CD14-positive monocyte (primary cell): ENCODE measurements around the gene SH3RF3. TPM values are rescaled to one million over a fixed set of nuclear protein-coding genes. Genes with fewer than 3 reads are reported as not detected.

ENCODE experiments used
- DNase-seq, 3 donors: peaks; one replicate each; pipeline ENCODE4 v3.0.0-alpha.2; 2011 to 2022
- H2AFZ ChIP-seq: 2 replicates; pipeline ENCODE4 v1.6.0; 2012; ENCODE audit warnings: mild to moderate bottlenecking, low read depth, low read length, inconsistent platforms; ENCODE audit not compliant: insufficient read depth, poor library complexity, severe bottlenecking
- H3K27ac ChIP-seq, 2 donors: 1 replicate in 1 of 2; 2 replicates in 1 of 2; pipeline ENCODE4 v1.5.1; 2012 to 2013; ENCODE audit warnings: low read length in 2 of 2, control low read depth in 1 of 2, inconsistent platforms in 1 of 2, low read depth in 1 of 2, mild to moderate bottlenecking in 1 of 2
- H3K27me3 ChIP-seq, 2 donors: one replicate each; pipeline versions ENCODE4 v1.6.0 to v1.6.1; 2011 to 2013; ENCODE audit warnings: low read length in 2 of 2; ENCODE audit not compliant: control insufficient read depth in 2 of 2, insufficient read depth in 2 of 2
- H3K36me3 ChIP-seq, 2 donors: replicated peaks in 1 of 2; 1 replicate in 1 of 2; 2 replicates in 1 of 2; pipeline versions ENCODE4 v1.5.1 to v1.6.1; 2012 to 2013; ENCODE audit warnings: low read length in 2 of 2, control low read depth in 1 of 2, inconsistent platforms in 1 of 2, mild to moderate bottlenecking in 1 of 2; ENCODE audit not compliant: insufficient read depth in 2 of 2, control insufficient read depth in 1 of 2
- H3K4me1 ChIP-seq, 2 donors: 1 replicate in 1 of 2; 2 replicates in 1 of 2; pipeline versions ENCODE4 v1.5.1 to v1.6.1; 2012 to 2013; ENCODE audit warnings: low read length in 2 of 2, control low read depth in 1 of 2, inconsistent platforms in 1 of 2, mild to moderate bottlenecking in 1 of 2, moderate library complexity in 1 of 2; ENCODE audit not compliant: insufficient read depth in 2 of 2, control insufficient read depth in 1 of 2
- H3K4me2 ChIP-seq: replicated peaks from 2 replicates; pipeline ENCODE3; 2012; ENCODE audit warnings: low read length, moderate library complexity, mild to moderate bottlenecking; ENCODE audit not compliant: poor library complexity, severe bottlenecking; ENCODE audit errors: extremely low read depth
- H3K4me3 ChIP-seq, 3 experiments: fragments of 200-600 bp in 1 of 3; sonication (generic) in 1 of 3; replicated peaks in 1 of 3; 1 replicate in 2 of 3; 2 replicates in 1 of 3; pipeline ENCODE4 v1.5.1; 2011 to 2013; ENCODE audit warnings: low read length in 3 of 3, mild to moderate bottlenecking in 3 of 3, control low read depth in 2 of 3, low read depth in 2 of 3, inconsistent platforms in 1 of 3, moderate library complexity in 1 of 3
- H3K79me2 ChIP-seq: 2 replicates; pipeline ENCODE4 v1.6.0; 2012; ENCODE audit warnings: mild to moderate bottlenecking, control low read depth, inconsistent platforms, low read length, moderate library complexity; ENCODE audit not compliant: insufficient read depth
- H3K9ac ChIP-seq: 2 replicates; pipeline ENCODE4 v1.6.0; 2017; ENCODE audit warnings: low read length, mild to moderate bottlenecking; ENCODE audit not compliant: insufficient read depth, poor library complexity, severe bottlenecking
- H3K9me3 ChIP-seq, 2 donors: replicated peaks in 1 of 2; 1 replicate in 1 of 2; 2 replicates in 1 of 2; pipeline versions ENCODE4 v1.5.1 to v1.6.1; 2012 to 2013; ENCODE audit warnings: low read length in 2 of 2, control low read depth in 1 of 2; ENCODE audit not compliant: control insufficient read depth in 1 of 2, insufficient read depth in 1 of 2
- H4K20me1 ChIP-seq: 2 replicates; pipeline ENCODE4 v1.6.0; 2012; ENCODE audit warnings: mild to moderate bottlenecking, low read length, control low read depth, moderate library complexity; ENCODE audit not compliant: insufficient read depth
- H3K27ac Mint-ChIP-seq, 7 donors: one replicate each; pipeline ENCODE4 v1.8.0; 2020; ENCODE audit warnings: mild to moderate bottlenecking in 7 of 7, mixed read lengths in 7 of 7, moderate library complexity in 6 of 7, inconsistent platforms in 2 of 7
- H3K27me3 Mint-ChIP-seq, 3 donors: one replicate each; pipeline ENCODE4 v1.8.0; 2021 to 2022; ENCODE audit warnings: low read depth in 3 of 3, mild to moderate bottlenecking in 3 of 3, mixed read lengths in 3 of 3, moderate library complexity in 3 of 3, inconsistent platforms in 1 of 3
- H3K36me3 Mint-ChIP-seq, 2 donors: one replicate each; pipeline ENCODE4 v1.8.0; 2020; ENCODE audit warnings: mixed read lengths in 2 of 2, inconsistent platforms in 1 of 2, mild to moderate bottlenecking in 1 of 2
- H3K4me1 Mint-ChIP-seq: one replicate; pipeline ENCODE4 v1.8.0; 2020; ENCODE audit warnings: mild to moderate bottlenecking, mixed read lengths
- H3K4me3 Mint-ChIP-seq, 2 donors: one replicate each; pipeline ENCODE4 v1.8.0; 2020; ENCODE audit warnings: mild to moderate bottlenecking in 2 of 2, mixed read lengths in 2 of 2, moderate library complexity in 1 of 2
- H3K9me3 Mint-ChIP-seq, 7 donors: one replicate each; pipeline ENCODE4 v1.8.0; 2020 to 2022; ENCODE audit warnings: mixed read lengths in 7 of 7, mild to moderate bottlenecking in 6 of 7, moderate library complexity in 6 of 7, inconsistent platforms in 2 of 7
- WGBS: methylation state at CpG from one replicate; pipeline ENCODE4 v1.1.5; 2013; ENCODE audit warnings: missing lambda C conversion rate; ENCODE audit not compliant: insufficient coverage; 5-methylcytosine and 5-hydroxymethylcytosine counted together
- intact Hi-C, 2 donors: fragments of 100-400 bp; cut with micrococcal nuclease; formaldehyde crosslinking; loops; one replicate each; pipeline versions ENCODE4 v1.15.0 to v1.15.1; 2023
- polyA plus RNA-seq, 3 donors: library from polyadenylated mRNA; depleted of rRNA in 1 of 3; unstranded in 2 of 3; stranded (reverse) in 1 of 3; fragments of 300-500 nt in 2 of 3; fragments of >200 nt in 1 of 3; fragmentation: Illumina TruSeq in 2 of 3; gene quantifications; 1 replicate in 2 of 3; 2 replicates in 1 of 3; pipeline ENCODE4 v1.2.3, GENCODE V29; 2012 to 2021
- TF ChIP-seq, protein P1 (sequence below): fragments of 200-600 bp; IDR thresholded peaks from one replicate; pipeline ENCODE4 v1.8.0; 2022; ENCODE audit warnings: antibody characterized with exemption, mild to moderate bottlenecking

The SH3RF3 gene
- polyA plus RNA-seq, 3 donors: 0.25 to 0.75 (median 0.34) TPM

GRCh38 chr2:109185338-109185737 lies 56.3 kb downstream of the SH3RF3 start:
- peaks cover 0 to 3% (median 0%) of the 10 kb centered on the region in 3 donors for H3K27me3 Mint-ChIP-seq
- no peak overlapping the region for H3K4me3 ChIP-seq
- H3K4me1 ChIP-seq: no peaks in the 10 kb centered on the region
- H3K9ac ChIP-seq: no peak overlapping the region
- peaks cover 0 to 7% of the 10 kb centered on the region in 2 donors for H3K9me3 ChIP-seq
- H3K9me3 Mint-ChIP-seq: peaks cover 3 to 11% (median 6%) of the 10 kb centered on the region in 7 donors
- 80% methylated on average over 1 of the region's 4 CpGs for WGBS
- no peak overlapping the region for H3K27ac Mint-ChIP-seq
- no peaks in the 10 kb centered on the region for H4K20me1 ChIP-seq
- no peaks in the 10 kb centered on the region for H3K79me2 ChIP-seq
- no peak overlapping the region for H3K4me2 ChIP-seq
- no peaks in the 10 kb centered on the region for H3K27me3 ChIP-seq
- intact Hi-C loops: no loop called here
- no peaks in the 10 kb centered on the region for H3K36me3 ChIP-seq
- H3K4me1 Mint-ChIP-seq: no peaks in the 10 kb centered on the region
- H3K36me3 Mint-ChIP-seq: no peaks in the 10 kb centered on the region
- H3K27ac ChIP-seq: no peak overlapping the region
- DNase-seq: no peak
- no peak overlapping the region for H2AFZ ChIP-seq
- H3K4me3 Mint-ChIP-seq: no peak overlapping the region
- TF ChIP-seq, protein P1, sequence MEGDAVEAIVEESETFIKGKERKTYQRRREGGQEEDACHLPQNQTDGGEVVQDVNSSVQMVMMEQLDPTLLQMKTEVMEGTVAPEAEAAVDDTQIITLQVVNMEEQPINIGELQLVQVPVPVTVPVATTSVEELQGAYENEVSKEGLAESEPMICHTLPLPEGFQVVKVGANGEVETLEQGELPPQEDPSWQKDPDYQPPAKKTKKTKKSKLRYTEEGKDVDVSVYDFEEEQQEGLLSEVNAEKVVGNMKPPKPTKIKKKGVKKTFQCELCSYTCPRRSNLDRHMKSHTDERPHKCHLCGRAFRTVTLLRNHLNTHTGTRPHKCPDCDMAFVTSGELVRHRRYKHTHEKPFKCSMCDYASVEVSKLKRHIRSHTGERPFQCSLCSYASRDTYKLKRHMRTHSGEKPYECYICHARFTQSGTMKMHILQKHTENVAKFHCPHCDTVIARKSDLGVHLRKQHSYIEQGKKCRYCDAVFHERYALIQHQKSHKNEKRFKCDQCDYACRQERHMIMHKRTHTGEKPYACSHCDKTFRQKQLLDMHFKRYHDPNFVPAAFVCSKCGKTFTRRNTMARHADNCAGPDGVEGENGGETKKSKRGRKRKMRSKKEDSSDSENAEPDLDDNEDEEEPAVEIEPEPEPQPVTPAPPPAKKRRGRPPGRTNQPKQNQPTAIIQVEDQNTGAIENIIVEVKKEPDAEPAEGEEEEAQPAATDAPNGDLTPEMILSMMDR: no peak

DNA sequence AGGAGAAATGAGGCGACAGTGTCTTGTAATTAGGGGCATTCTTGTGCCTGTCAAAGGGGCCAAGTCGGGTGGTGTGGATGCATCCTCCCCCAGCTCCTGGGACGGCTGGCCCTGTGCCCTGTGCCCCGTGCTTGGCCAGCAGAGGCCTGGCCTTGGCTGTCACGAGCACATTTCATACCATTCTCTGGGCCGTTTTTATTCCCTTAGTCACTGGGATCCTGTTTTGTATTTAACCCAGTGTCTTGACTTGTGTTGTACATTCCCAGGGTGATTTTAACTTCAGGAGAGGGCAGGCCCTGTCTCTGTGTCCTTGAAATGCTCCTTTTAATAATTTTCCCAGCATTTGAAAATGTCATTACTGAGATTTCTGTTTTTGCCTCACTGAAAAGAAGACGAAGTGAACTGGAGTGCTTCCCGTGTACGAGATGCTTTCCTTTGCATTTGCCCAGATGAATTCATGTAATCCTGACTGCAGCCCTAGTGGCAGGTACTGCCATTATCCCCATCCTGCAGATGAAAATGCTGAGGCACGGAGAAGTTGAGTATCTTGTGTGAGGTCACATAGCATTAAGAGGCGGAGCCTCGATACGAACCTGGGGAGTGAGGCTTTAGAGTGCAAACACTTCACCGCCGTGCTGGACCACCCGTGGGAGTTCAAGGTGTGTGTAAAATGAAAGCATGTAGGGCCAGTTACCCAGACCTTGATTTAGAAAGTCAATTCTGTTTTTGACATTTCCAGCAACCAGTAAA lies 57.0 kb downstream of the SH3RF3 start:
- TF ChIP-seq, protein P1: no peak
- intact Hi-C loops: no loop called here
- H3K4me3 Mint-ChIP-seq: no peak overlapping the region
- H3K79me2 ChIP-seq: no peaks in the 10 kb centered on the region
- H3K4me3 ChIP-seq: no peak overlapping the region
- no peaks in the 10 kb centered on the region for H3K36me3 ChIP-seq
- no peak overlapping the region for H3K27ac Mint-ChIP-seq
- DNase-seq: no peak
- H3K9me3 Mint-ChIP-seq: peaks cover 0 to 9% (median 3%) of the 10 kb centered on the region in 7 donors
- H3K4me1 Mint-ChIP-seq: no peaks in the 10 kb centered on the region
- H3K36me3 Mint-ChIP-seq: no peaks in the 10 kb centered on the region
- no peak overlapping the region for H3K27ac ChIP-seq
- no peaks in the 10 kb centered on the region for H4K20me1 ChIP-seq
- peaks cover 0 to 3% of the 10 kb centered on the region in 2 donors for H3K9me3 ChIP-seq
- no peak overlapping the region for H2AFZ ChIP-seq
- H3K27me3 ChIP-seq: no peaks in the 10 kb centered on the region
- peaks cover 0 to 4% (median under 1%) of the 10 kb centered on the region in 3 donors for H3K27me3 Mint-ChIP-seq
- no peak overlapping the region for H3K4me2 ChIP-seq
- WGBS: 99% methylated on average over 14 of the region's 16 CpGs
- H3K9ac ChIP-seq: no peak overlapping the region
- no peaks in the 10 kb centered on the region for H3K4me1 ChIP-seq
